Stimulated activated memory B cell treated with anti-CD40 and anti-IgM and Interleukin-4, amounts not matched to agents 10 μg/mL and 1 μg/mL and 100 μg/mL, for 72 hours (primary cell): ENCODE measurements around the gene CD22.
A peak's percentile ranks its signal among the peaks of the same experiment; 100 is the strongest.

Experiments used
- ATAC-seq: fragments of 150-1000 bp; cut with Tn5 transposase; 2 replicates; pipeline ENCODE4 v1.10.0; 2021
- H3K27ac Mint-ChIP-seq: one replicate; pipeline ENCODE4 v1.8.0; 2022; ENCODE audit warnings: mild to moderate bottlenecking, mixed read lengths
- H3K27me3 Mint-ChIP-seq: one replicate; pipeline ENCODE4 v1.8.0; 2022; ENCODE audit warnings: mixed read lengths
- H3K36me3 Mint-ChIP-seq: one replicate; pipeline ENCODE4 v1.8.0; 2022; ENCODE audit warnings: mixed read lengths
- H3K4me1 Mint-ChIP-seq: one replicate; pipeline ENCODE4 v1.8.0; 2022; ENCODE audit warnings: mixed read lengths
- H3K4me3 Mint-ChIP-seq: one replicate; pipeline ENCODE4 v1.8.0; 2022; ENCODE audit warnings: mild to moderate bottlenecking, moderate library complexity, mixed read lengths
- H3K9me3 Mint-ChIP-seq: one replicate; pipeline ENCODE4 v1.8.0; 2022; ENCODE audit warnings: mixed read lengths

The CD22 gene

GRCh38 chr19:35316560-35316959 is 12.4 kb upstream of the CD22 start:
- Mint-ChIP-seq H3K9me3 (no peaks in the 10 kb centered on the region), H3K4me3 (peak overlapping the region; percentile 26), H3K27ac (peak overlapping the region; percentile 78), H3K36me3 (no peaks in the 10 kb centered on the region), H3K27me3 (no peaks in the 10 kb centered on the region), H3K4me1 (peaks cover 81% of the 10 kb centered on the region)
- no peak for ATAC-seq

DNA sequence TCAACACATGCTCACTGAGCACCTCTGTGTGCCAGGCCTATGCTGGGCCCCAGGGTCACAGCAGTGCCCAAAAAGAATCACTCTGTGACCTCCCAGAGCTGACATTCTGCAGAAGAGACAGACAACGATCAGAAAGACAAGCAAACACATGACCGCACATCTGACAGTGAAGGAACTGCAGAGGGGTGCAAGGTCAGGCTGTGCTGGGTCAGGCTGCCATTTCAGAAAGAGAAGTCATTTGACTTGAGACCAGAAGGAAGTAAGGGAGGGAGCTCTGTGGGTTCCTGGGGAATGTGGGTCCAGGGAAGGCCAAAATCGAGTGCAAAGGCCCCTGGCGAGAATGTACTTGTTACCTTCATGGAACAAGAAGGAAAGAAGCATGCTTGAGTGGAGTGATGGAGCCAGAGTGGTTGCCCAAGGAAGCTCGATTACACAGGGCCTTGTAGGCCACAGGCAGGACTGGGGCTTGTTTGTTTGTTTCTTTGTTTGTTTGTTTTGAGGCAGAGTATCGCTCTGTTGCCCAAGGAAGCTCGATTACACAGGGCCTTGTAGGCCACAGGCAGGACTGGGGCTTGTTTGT is 11.4 kb upstream of the CD22 start:
- ATAC-seq: no peak
- Mint-ChIP-seq H3K4me3 (peak overlapping the region; percentile 6), H3K9me3 (peaks cover 2% of the 10 kb centered on the region)

GRCh38 chr19:35318679-35319448 is 10.1 kb upstream of the CD22 start:
- H3K9me3 Mint-ChIP-seq: peaks cover 2% of the 10 kb centered on the region
- peak; percentile 63 for ATAC-seq
- H3K27me3 Mint-ChIP-seq: no peaks in the 10 kb centered on the region
- H3K4me3 Mint-ChIP-seq: peak overlapping the region; percentile 38
- H3K27ac Mint-ChIP-seq: peak overlapping the region; percentile 78
- H3K4me1 Mint-ChIP-seq: peaks cover 90% of the 10 kb centered on the region
- no peaks in the 10 kb centered on the region for H3K36me3 Mint-ChIP-seq

More for the DNA sequence above, 11.4 kb upstream of the CD22 start:
- peak overlapping the region; percentile 78 for H3K27ac Mint-ChIP-seq
- no peaks in the 10 kb centered on the region for H3K27me3 Mint-ChIP-seq
- H3K36me3 Mint-ChIP-seq: no peaks in the 10 kb centered on the region
- H3K4me1 Mint-ChIP-seq: peaks cover 91% of the 10 kb centered on the region

GRCh38 chr19:35320065-35320713 is 8.8 kb upstream of the CD22 start:
- H3K27ac Mint-ChIP-seq: peak overlapping the region; percentile 78
- no peaks in the 10 kb centered on the region for H3K36me3 Mint-ChIP-seq
- peaks cover 96% of the 10 kb centered on the region for H3K4me1 Mint-ChIP-seq
- no peaks in the 10 kb centered on the region for H3K27me3 Mint-ChIP-seq
- ATAC-seq: peak; percentile 68
- peak overlapping the region; percentile 27 for H3K4me3 Mint-ChIP-seq
- H3K9me3 Mint-ChIP-seq: peaks cover 2% of the 10 kb centered on the region

DNA sequence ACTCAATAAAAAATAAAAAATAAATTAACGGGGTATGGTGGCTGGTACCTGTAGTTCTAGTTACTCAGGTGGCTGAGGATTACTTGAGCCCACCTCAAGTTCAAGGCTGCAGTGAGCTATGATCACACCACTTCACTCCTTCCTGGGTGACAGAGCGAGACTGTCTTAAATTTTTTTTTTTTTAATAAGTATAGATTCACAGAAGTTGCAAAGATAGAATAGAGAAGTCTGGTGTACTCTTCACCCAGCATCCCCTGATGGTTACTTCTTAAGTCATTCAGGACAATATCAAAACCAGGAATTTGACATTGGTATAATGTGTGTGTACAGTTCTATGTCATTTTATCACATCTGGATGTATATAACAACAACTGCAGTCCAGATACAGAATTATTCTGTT is 7.7 kb upstream of the CD22 start:
- no peaks in the 10 kb centered on the region for H3K36me3 Mint-ChIP-seq
- ATAC-seq: no peak
- peaks cover 96% of the 10 kb centered on the region for H3K4me1 Mint-ChIP-seq
- no peaks in the 10 kb centered on the region for H3K27me3 Mint-ChIP-seq
- H3K9me3 Mint-ChIP-seq: peaks cover 2% of the 10 kb centered on the region
- H3K4me3 Mint-ChIP-seq: no peak overlapping the region
- peak overlapping the region; percentile 78 for H3K27ac Mint-ChIP-seq

DNA sequence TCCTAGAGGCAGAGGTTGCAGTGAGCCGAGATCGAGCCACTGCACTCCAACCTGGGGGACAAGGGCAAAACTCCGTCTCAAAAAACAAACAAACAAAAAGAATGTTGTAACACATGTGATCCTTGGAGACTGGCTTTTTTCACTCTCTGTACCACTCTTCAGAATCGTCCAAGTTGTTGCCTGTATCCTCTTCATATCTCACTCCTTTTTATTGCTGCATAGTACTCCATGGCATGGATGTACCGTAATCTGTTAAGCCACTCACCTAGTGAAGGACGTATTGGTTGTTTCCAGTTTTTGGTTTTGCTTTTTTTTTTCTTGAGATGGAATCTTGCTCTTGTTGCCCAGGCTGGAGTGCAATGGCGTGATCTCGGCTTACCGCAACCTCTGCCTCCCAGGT is 7.0 kb upstream of the CD22 start:
- peak overlapping the region; percentile 57 for H3K27ac Mint-ChIP-seq
- peaks cover 2% of the 10 kb centered on the region for H3K9me3 Mint-ChIP-seq
- no peak for ATAC-seq
- H3K36me3 Mint-ChIP-seq: no peaks in the 10 kb centered on the region
- H3K4me1 Mint-ChIP-seq: peaks cover 89% of the 10 kb centered on the region
- H3K27me3 Mint-ChIP-seq: no peaks in the 10 kb centered on the region
- no peak overlapping the region for H3K4me3 Mint-ChIP-seq

GRCh38 chr19:35327642-35328041 is 1.3 kb upstream of the CD22 start:
- Mint-ChIP-seq H3K9me3 (no peaks in the 10 kb centered on the region), H3K4me3 (no peak overlapping the region), H3K4me1 (peaks cover 78% of the 10 kb centered on the region), H3K27ac (peak overlapping the region; percentile 72), H3K27me3 (no peaks in the 10 kb centered on the region), H3K36me3 (peaks cover 14% of the 10 kb centered on the region)
- no peak for ATAC-seq

- H3K27ac Mint-ChIP-seq: peak overlapping the region; percentile 72
- peak; percentile 32 for ATAC-seq
- no peaks in the 10 kb centered on the region for H3K9me3 Mint-ChIP-seq
- H3K4me1 Mint-ChIP-seq: peaks cover 81% of the 10 kb centered on the region
- H3K27me3 Mint-ChIP-seq: no peaks in the 10 kb centered on the region
- H3K36me3 Mint-ChIP-seq: peaks cover 30% of the 10 kb centered on the region
- peak overlapping the region; percentile 78 for H3K4me3 Mint-ChIP-seq
Measured at GRCh38 chr19:35329323-35329722, 336 bp downstream of the CD22 start.

DNA sequence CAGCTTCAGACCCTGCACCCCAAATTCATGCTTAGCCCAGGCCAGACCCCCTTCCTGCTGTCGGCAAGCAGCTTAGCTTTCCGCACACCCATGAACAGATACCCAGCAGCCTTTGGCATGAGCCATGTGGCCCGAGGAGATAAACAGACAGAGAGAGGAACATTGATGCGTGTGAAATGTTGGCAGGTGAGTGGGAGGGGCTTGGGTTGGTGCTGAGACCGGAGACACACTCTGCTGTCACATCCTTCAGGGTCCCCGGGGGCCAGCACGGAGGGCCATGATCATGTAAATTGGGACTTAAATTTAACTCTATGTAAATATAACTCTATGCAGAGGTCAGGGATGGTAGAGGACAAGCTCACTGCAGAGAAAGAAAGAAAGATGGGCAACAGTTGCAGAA is 1.5 kb downstream of the CD22 start:
- peak overlapping the region; percentile 72 for H3K27ac Mint-ChIP-seq

GRCh38 chr19:35331551-35332214 is 2.7 kb downstream of the CD22 start:
- H3K27me3 Mint-ChIP-seq: no peaks in the 10 kb centered on the region
- peak overlapping the region; percentile 72 for H3K27ac Mint-ChIP-seq
- peaks cover 86% of the 10 kb centered on the region for H3K4me1 Mint-ChIP-seq

More for the DNA sequence above, 1.5 kb downstream of the CD22 start:
- H3K36me3 Mint-ChIP-seq: peaks cover 40% of the 10 kb centered on the region
- no peaks in the 10 kb centered on the region for H3K9me3 Mint-ChIP-seq
- peak overlapping the region; percentile 78 for H3K4me3 Mint-ChIP-seq
- peak; percentile 94 for ATAC-seq
- peaks cover 81% of the 10 kb centered on the region for H3K4me1 Mint-ChIP-seq
- H3K27me3 Mint-ChIP-seq: no peaks in the 10 kb centered on the region

GRCh38 chr19:35332817-35333216 is 3.8 kb downstream of the CD22 start:
- Mint-ChIP-seq H3K4me1 (peaks cover 92% of the 10 kb centered on the region), H3K27ac (peak overlapping the region; percentile 72), H3K36me3 (peaks cover 64% of the 10 kb centered on the region), H3K9me3 (no peaks in the 10 kb centered on the region), H3K4me3 (peak overlapping the region; percentile 73), H3K27me3 (no peaks in the 10 kb centered on the region)
- ATAC-seq: no peak

More at GRCh38 chr19:35331551-35332214, 2.7 kb downstream of the CD22 start:
- no peaks in the 10 kb centered on the region for H3K9me3 Mint-ChIP-seq
- H3K4me3 Mint-ChIP-seq: peak overlapping the region; percentile 78
- ATAC-seq: no peak
- peaks cover 52% of the 10 kb centered on the region for H3K36me3 Mint-ChIP-seq

DNA sequence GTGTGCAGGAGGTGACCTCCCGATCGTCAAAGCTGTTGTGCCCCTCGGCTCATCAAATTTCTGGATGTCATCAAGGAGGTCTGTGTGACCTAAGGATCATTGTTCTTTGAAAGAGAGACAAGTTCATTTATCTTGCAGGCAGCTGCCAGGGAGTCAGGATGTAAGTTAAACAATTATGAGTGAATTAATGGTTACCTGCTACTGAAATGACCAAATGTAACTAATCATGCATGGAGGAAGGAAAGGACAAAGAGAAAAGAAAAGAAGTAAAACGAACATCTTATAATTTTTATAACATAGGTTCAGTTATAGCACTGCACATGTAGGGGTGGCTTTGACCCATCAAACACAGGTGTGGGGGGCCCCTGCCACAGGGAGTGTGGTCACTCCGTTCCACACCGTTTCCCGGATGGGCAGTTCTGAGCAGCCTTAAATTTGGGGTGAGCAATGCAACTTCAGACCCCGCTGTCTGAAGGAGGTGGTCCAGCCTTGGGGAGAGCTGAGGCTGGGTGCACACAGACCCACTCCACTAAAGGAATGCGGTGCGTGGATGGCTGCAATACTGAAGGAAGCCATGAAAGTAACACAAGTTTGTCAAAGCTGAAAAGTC is 5.3 kb downstream of the CD22 start:
- H3K27ac Mint-ChIP-seq: peak overlapping the region; percentile 72
- peaks cover 71% of the 10 kb centered on the region for H3K36me3 Mint-ChIP-seq
- no peaks in the 10 kb centered on the region for H3K27me3 Mint-ChIP-seq
- H3K4me3 Mint-ChIP-seq: peak overlapping the region; percentile 73
- H3K9me3 Mint-ChIP-seq: no peaks in the 10 kb centered on the region
- peaks cover 83% of the 10 kb centered on the region for H3K4me1 Mint-ChIP-seq
- no peak for ATAC-seq

- Mint-ChIP-seq H3K4me3 (no peak overlapping the region), H3K27ac (peak overlapping the region; percentile 72), H3K4me1 (peaks cover 77% of the 10 kb centered on the region), H3K27me3 (no peaks in the 10 kb centered on the region), H3K36me3 (peaks cover 76% of the 10 kb centered on the region), H3K9me3 (no peaks in the 10 kb centered on the region)
- ATAC-seq: no peak
Measured at GRCh38 chr19:35336166-35336955, 7.4 kb downstream of the CD22 start.
